Measurements from ENCODE around the gene APEH. TPM values are rescaled to one million over a fixed set of nuclear protein-coding genes. Genes with fewer than 3 reads are reported as not detected.

Gene APEH
- 121 and 124 TPM in 2 replicates for total RNA-seq
- 116 TPM for polyA plus RNA-seq (2012)

DNA sequence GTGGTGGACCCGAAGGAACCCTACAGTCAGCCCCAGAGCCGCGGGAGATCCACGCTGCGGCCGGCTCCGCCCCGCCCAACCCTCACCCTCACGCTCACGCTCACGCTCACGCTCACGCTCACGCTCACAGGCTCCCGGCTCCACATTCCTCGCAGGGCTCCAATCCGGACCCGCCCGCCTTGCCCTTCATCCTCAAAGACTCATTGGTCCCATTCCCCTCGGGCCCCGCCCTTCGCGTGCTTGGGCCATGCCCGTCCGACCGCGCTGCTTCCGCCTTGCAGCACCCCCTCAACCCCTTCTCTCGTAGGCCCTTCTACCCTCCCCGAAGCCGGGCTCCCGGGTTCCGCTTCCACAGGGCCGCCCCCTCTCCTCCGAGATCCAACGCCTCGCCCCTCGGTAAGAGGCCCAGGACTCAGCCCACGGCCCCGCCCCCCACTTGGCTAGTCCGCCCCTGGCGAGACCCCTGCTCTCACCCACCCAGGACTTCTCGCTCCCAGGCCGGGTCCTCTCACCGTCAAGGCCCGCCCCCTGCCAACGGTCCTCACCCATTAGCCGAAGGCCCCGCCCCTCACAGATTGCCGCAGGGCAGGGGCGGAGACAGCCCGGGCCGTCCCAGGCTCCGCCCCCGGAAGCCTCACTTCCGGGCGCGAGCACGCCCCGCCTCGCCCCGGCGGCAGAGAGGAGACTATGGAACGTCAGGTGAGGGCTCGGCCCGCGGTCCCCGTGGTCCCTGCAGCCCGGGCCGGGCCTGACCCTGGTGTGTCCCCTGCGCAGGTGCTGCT lies at the start of gene APEH:
Gene APEH (plus strand): TSS at position 637 of the 782 bp plus-strand sequence. CDS start 51 bp downstream, at position 688.
- peak; percentile 98 for DNase-seq (ENCODE audit: low read depth)

DNA sequence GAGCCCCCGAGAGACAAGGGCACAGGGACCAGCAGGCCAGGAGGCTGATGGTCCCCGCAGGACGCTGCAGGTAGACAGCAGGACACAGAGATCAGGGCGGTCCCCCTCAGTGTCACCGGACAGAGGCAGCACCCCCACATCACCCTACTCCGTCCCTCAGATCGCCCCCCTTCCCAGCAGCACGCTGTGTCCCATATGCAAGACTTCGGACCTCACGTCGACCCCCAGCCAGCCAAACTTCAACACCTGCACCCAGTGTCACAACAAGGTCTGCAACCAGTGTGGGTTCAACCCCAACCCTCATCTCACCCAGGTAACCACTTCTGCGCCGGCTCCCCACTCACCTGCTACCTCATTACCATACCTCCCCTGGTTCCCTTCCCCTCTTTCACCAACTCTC lies 49.1 kb upstream of the APEH start:
- DNase-seq (ENCODE audit: low read depth) = no peak

DNA sequence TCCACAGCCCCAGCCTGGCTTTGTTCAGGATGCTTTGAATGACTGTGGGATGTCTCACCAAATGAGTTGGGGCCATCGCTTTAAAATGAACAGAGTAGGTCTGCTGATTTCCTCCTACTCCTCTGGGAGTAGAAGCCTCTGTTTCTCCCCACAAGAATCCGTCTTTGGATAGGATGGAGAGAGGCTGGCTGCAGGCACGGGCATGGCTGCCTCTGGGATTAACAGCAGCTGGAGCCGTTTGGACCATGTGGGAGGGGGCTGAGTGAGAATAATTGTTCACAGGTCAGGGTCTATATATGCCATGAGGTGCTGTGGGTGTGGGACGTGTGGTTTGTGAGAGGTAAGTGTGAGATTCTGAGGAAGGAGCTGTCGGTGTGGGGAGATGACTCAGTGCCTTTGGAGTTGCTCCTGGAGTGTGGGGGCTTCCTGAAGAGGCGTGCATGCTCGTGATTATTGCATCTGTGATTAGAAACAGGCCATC lies 48.0 kb upstream of the APEH start:
- no peak for DNase-seq (ENCODE audit: low read depth)

DNA sequence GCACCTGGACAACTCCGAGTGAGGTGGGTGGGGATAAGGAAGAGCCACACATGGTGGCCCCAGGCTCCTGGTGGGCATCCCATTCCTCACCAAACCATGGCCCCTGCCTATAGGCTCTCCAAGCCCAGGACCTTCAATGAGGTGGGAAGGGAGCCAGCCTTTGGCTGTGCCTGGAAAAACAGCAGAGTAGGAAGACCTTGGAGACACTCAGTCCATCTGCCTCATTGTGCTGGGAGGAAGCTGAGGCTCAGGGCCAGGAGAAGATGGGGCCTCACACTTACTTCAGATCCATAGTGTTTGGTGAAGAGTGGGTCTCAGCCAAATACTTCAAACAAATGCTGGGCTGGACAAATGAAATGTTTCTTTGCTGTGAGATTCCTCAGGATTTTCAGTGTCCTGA lies 47.4 kb upstream of the APEH start:
- no peak for DNase-seq (ENCODE audit: low read depth)

DNA sequence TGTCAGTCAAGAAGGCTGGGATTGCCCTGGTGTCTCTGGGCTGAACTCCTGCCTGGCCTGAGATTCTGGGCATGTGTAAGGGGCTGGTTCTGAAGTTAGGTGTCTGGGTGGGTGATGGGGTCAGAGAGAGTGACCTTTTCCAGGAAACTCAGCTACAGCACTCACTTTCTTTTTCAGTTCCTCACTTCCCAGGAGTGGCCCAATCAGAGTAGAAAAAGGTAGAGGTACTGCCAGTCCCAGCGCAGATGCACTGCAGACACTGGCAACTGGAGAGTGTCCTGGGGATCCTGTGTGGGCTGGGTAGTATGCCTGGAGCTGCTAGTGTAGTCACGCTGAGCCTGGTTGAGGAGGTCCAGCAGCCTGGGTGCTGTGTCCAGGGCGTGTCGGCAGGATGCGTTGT lies 46.5 kb upstream of the APEH start:
- DNase-seq (ENCODE audit: low read depth) = no peak

DNA sequence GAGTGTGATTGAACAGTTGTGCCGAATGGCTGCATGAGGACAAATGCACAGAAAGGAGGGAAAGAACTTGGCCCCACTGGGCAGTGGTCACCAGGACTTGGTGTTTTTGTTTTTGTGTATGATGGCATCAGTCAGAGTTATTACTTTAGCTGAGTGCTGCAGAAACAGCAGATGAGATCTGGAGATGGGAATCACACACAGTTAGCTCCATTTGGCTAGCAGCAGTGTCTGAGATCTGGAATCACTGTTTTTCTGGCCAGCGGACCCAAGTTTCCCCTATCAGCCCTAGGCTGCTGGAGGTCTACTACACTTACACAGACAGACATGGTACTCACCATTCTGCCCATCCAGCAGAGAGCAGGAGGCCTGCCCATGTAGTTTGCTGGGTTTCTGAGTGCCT lies 45.9 kb upstream of the APEH start:
- no peak for DNase-seq (ENCODE audit: low read depth)

DNA sequence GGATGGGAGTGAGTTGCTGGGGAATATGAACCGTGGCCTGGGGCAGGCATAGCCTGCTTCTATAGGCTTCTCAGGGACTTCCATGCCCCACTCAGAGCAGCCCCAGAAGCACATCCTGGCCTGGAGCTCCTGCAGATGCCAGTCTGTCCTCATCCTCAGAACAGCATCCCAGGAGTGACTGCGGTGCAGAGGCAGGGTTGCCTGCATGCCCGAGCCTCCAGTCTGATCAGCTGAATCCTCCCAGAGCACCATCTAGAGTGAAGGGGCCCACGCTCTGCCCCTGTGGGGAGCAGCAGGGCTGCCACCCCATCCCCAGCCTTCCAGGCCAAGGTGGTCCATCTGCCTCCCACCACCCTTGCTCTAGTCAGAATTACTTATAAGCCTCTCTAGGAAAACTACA lies 44.7 kb upstream of the APEH start:
- DNase-seq (ENCODE audit: low read depth) = no peak

DNA sequence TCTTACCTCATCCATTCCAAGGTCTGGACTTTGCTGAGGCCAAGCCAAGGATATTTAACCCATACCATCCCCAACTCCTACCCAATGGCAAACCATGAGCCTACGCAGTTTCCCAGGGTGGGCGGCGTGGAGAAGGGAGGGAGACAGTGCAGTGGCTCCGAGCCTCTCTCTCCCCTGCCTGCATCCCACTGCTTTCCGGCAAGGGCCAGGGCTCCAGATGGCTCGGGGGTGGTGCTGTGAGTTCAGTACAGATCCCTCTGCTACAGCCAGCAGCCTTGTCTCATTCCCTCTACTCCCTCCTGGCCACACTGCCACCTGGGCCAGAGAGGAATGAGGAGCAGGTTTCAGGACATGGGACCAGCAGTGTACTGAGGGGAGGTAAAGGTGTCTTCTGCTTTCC lies 44.3 kb upstream of the APEH start:
- no peak for DNase-seq (ENCODE audit: low read depth)

DNA sequence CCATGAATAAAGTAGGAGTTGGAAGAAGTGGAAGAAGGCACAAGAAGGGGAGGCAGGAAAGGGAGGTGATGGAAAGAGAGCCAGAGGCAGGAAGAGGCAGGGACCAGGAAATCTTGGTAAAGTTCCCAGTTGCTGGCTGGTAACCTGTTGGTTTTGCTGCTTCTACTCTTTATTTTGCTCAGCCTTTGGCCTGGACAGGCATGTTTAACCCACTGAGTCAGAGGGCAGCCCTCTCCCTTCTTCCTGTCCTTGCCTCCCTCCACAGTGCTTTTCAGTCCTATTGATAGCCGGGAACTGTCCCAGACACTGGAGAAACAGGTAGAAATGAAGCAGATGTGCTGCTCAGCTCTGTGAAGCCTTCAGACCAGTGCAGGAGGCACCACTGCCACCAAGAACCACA lies 43.4 kb upstream of the APEH start:
- no peak for DNase-seq (ENCODE audit: low read depth)

DNA sequence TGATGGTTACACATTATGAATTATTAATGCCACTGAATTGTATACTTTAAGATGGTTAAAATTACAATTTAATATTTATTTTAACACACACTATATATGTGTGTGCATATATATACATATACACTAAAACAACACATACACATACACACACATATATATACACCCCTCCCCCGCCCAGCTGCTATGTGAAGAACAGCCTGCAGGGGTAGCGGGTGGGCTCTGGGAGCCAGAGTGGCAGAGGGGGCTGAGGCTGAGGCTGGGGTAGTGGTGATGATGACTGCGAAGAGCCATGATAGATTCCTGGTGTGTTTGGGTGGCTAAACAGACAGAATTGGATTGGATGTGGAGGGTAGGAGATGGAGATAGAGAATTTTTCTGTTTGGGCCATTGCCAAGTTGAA lies 39.4 kb upstream of the APEH start:
- no peak for DNase-seq (ENCODE audit: low read depth)

DNA sequence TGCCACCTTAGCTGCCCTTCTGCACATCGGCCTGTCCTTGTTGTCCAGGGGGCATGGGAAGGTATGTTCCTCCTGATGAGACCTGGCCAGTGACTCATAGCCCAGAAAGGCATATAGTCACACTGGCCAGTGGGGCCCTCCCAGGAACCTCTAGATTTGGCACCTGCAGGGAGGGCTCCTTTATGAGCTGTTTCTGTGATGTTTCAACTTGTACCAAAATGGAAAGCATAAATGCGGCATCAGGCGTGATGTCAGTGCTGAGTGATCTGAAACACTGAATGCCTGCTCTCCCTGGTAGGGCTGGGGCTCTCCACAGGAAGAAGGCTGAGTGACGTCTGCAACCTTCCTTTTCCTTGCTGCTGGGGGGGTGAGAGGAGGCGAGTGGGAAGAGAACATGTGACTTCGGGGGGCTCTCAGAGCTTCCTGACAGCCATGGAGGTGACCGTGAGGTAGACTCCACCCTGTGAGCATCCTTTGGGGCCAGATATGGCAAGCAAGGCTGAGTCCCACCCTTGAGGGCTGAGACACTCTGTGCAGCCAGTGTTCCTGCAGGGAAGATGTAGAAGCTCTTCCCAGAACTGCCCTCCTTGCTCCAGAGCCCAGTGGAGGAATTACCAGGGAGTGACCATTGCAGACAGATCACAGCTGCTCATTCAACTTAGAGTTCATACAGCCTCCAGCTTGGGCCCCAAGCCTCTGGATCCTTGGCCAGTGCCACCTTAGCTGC lies 37.1 kb upstream of the APEH start:
- no peak for DNase-seq (ENCODE audit: low read depth)

DNA sequence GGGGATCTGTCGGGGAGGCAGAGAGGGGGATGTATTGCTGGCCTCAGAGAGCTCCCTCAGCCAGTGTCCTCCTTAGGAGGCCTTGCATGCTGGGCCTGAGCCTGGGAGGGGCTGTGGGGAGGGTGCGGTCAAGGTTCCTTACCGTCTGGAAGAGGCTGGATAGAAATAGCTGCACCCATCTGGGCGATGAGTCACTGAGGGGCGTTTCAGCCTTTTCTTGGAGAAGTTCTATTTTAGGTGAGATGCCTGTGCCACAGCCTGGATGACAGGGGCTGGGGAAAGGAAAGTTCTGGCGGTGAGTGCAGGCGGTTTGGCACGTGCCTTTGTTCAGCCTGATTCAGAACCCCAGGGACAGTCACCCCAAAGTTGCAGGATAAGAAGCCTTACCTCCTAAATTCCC lies 35.7 kb upstream of the APEH start:
- peak; percentile 85 for DNase-seq (ENCODE audit: low read depth)

DNA sequence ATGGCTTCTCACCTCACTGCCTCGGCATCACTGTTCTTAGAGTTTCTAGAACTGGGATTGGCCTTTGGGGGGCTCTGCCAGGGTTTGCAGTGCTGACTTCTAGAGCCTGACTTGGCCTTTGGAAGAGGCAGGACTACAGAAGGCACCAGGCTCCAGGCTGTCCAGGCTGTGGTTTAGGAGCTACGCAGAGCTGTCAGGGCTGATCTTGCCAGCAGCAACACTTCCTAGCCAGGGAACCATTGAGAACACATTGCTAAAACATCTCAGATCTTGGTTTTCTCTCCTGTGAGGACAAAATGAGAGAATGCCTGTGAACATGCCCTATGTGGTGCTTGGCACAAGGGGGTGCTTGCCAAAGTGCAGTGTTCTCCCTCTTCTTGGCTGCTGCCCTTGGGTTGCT lies 34.6 kb upstream of the APEH start:
- DNase-seq (ENCODE audit: low read depth) = no peak

DNA sequence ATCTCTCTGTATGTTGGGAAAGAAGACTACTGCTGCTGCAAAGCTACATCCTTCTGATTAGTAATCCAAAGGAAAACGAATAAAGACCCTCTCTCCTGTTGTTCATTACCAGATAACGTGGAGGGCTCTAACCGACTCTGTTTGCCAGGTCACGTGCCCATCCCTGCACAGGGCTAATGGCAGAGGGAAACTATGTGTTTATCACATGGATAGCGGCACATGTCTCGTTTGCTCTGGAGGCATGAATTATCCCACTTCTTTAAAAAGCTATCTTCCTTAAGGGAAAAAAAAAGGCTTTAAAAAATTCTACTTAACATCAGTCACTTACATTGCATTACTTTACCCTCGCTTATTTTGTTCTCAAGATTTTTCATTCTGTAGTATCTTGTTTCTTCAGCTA lies 32.9 kb upstream of the APEH start:
- DNase-seq (ENCODE audit: low read depth) = no peak

DNA sequence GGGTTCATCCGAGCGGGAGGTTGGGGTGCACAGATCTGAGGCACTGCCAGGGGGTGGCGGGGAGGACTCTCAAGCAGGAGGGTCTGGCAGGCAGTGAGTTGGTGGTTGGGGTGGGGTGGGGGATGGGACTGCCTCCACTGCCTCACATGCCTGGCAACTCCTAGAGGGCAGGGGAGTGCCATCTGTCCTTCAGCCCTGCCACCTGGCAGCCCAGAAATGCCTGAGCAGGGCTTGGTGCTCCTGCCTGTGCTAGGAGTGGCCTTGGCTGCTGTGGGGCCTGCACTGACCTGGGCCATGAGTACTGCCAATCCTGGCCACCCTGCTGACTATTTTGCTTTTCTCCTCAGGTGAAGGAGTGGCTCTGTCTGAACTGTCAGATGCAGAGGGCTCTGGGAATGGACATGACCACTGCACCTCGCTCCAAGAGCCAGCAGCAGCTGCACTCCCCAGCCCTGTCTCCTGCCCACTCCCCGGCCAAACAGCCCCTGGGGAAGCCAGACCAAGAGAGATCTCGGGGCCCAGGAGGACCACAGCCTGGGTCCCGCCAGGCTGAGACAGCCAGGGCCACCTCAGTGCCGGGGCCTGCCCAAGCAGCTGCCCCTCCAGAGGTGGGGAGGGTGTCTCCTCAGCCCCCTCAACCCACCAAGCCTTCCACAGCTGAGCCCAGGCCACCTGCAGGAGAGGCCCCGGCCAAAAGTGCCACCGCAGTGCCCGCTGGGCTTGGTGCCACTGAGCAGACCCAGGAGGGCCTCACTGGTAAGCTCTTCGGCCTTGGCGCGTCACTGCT lies 32.0 kb upstream of the APEH start:
- DNase-seq (ENCODE audit: low read depth) = peak; percentile 52

DNA sequence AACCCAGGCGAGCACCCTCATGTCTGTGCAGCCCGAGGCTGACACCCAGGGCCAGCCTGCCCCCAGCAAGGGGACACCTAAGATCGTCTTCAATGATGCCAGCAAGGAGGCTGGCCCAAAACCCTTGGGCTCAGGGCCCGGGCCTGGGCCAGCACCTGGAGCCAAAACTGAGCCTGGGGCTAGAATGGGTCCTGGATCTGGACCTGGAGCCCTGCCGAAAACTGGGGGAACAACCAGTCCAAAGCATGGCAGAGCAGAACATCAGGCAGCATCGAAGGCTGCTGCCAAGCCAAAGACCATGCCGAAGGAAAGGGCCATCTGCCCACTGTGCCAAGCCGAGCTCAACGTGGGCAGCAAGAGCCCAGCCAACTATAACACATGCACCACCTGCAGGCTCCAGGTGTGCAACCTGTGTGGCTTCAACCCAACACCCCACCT lies 31.4 kb upstream of the APEH start:
- DNase-seq (ENCODE audit: low read depth) = no peak

DNA sequence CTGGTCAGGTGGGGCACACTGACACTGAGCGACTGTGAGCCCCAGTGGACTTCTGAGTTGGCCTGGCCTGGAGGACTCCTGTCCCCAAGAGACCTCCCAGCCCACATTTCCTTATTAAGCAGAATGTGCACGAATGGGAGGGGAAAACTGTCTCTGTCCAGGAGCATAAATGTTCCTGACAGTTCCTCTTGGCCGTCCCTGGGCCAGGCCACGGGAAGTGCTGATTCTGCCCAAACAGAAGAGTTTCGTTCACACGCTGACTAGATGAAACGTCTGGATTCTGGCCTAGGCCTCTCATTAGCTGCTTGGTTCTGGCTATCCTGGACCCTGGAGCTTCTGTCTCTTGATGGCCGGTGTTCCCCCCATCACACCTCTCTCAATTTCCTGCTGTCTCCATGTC lies 29.5 kb upstream of the APEH start:
- no peak for DNase-seq (ENCODE audit: low read depth)

DNA sequence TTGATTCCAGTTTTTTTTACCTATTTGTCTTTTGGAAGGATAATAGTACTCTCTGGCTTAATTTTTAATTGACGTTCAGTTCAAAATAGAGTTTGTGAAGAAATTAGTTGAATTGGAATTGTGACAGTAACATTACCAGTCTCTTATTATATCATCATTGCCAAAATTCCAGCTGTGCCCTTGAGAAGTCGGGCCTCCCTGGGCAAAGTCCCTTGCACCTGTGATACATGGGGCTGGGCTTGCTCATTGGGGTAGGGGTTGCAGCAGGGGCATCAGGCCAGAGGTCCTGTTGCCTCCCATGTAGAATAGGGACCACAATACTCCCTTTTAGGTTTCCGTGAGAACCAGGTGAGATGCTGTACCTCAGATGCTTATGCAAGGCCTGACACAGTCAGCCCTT lies 27.9 kb upstream of the APEH start:
- no peak for DNase-seq (ENCODE audit: low read depth)

DNA sequence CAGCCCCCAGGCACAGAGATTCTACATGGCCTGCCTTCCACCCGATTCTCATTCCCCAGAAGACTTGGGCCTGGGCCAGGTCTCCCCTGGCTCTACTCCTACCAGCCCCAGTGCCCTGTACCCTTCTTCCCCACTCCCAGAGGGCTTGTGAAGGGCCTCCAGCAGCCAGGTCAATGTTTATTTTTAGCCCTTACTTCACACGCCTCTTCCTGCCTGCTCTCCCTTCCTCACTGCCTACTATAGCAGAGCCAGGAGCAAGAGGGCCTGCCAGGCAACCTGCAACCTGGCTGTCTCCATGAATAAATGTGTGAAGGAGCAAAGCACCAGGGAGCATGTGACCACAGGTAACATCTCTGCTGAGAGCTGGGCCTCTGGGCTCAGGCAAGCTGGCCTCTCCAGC lies 26.4 kb upstream of the APEH start:
- DNase-seq (ENCODE audit: low read depth) = peak; percentile 61

DNA sequence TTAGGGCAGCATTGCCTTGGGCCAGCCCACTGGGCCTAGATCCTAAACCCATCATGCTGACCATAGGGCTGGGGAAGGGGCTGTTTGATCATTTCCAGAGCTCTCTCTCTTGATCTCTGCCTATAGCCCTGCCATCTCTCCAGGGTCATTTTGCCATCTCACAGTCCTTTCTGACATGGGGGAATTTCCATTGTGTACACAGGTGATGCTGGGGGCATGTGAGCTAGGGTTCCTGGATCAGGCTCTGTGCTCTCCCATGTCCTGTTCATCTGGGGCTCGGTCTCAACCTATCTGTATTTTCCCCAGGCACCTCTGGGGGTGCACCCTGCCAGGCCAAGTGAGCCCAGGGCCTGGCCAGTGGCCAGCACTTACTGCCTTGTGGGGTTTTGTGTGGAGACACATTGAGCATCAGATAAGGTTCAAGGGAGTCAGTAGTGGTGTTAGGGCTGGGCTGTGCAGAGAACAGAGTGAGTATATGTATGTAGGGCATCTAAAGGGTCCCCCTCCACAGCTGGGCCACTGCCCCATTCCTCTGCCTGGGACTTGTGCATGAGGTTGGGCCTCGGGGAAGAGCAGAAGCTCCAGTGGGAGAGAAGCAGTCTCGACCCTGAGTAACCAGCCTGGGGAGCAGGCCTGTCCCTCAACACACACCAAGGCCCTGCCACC lies 25.7 kb upstream of the APEH start:
- no peak for DNase-seq (ENCODE audit: low read depth)

DNA sequence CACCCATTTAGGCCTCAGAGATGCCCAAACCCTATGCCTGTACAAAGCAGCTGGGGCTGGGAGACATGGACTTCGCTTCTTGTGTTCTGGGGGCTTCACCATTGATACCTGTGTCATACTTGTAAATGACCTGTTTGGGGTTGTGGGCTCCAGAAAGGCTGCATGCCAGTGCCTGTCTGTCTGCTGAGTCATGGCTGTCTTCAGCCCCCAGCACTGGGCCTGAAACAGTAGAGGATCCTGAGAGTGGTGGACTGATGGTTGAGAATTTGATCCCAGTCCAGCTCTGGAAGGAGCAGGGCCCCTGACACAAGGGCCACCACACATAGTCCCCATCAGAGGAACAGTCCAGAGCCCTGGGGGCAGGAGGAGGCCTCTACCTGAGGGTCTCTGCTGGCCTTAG lies 24.6 kb upstream of the APEH start:
- no peak for DNase-seq (ENCODE audit: low read depth)
